ENCODE measurements around the gene NNMT.
A peak's percentile ranks its signal among the peaks of the same experiment; 100 is the strongest.
"Not testable (repeated sequence)": the region's sequence is repeated elsewhere in the genome, so short reads cannot be mapped to it uniquely, and the experiment has no call there.

The NNMT gene

GRCh38 chr11:114322934-114323333 is 26.7 kb downstream of the NNMT start:
- Mint-ChIP-seq H3K27me3 (ENCODE audit: low read depth) (peaks cover 11% of the 10 kb centered on the region), H3K9me3 (no peaks in the 10 kb centered on the region), H3K36me3 (ENCODE audit: low read depth) (no peaks in the 10 kb centered on the region), H3K4me1 (no peaks in the 10 kb centered on the region), H3K4me3 (no peak overlapping the region), H3K27ac (no peak overlapping the region)
- no peak for TF ChIP-seq CTCF (IDR thresholded peaks at IDR 0.05; ENCODE audit: unreplicated experiment in 3 of 3)

DNA sequence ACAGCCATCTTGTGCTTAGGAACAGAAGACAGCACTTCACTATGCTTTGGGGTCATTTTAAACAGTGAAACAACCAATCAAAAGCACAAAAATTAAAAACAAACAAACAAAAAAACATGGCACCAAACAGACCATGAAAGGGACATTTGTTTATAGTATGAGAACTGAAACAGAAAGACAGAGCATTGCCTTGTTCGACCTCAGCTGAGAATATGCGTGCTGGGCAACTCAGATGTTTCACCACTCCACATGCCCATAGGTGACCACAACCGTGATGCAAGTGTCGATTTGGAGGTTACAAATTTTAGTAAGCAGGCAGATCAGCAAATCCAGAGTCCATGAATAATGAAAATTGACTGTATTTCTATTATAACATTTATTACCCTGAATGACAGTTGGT is 30.0 kb downstream of the NNMT start:
- no peak for TF ChIP-seq CTCF (IDR thresholded peaks at IDR 0.05; ENCODE audit: unreplicated experiment in 3 of 3)
- peaks cover 4% of the 10 kb centered on the region for H3K36me3 Mint-ChIP-seq (ENCODE audit: low read depth)
- peaks cover 13% of the 10 kb centered on the region for H3K9me3 Mint-ChIP-seq
- H3K4me3 Mint-ChIP-seq: no peak overlapping the region
- peaks cover 11% of the 10 kb centered on the region for H3K27me3 Mint-ChIP-seq (ENCODE audit: low read depth)
- no peak overlapping the region for H3K27ac Mint-ChIP-seq
- H3K4me1 Mint-ChIP-seq: no peaks in the 10 kb centered on the region

GRCh38 chr11:114326776-114327175 is 30.6 kb downstream of the NNMT start:
- Mint-ChIP-seq H3K9me3 (peaks cover 13% of the 10 kb centered on the region), H3K36me3 (ENCODE audit: low read depth) (peaks cover 4% of the 10 kb centered on the region), H3K4me3 (no peak overlapping the region), H3K27me3 (ENCODE audit: low read depth) (peaks cover 11% of the 10 kb centered on the region), H3K4me1 (no peaks in the 10 kb centered on the region), H3K27ac (no peak overlapping the region)
- no peak for TF ChIP-seq CTCF (IDR thresholded peaks at IDR 0.05; ENCODE audit: unreplicated experiment in 3 of 3)

DNA sequence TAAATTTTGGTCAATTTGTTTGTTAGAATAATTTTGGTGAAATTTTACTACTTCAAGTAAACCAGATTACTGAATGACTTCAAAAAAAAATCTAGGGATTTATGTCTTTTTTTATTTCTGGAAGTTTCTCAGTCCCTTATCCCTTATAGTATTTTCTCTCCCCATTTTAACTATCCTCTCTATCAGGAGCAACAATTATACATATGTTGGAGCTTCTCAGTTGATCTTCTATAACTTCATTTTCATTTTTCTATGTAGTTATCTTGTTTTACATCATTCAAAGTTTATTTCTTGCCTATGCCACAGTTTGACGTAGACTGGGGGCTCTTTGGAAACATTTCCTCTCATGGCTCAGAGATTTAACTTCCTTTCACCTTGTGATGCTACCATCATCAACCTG is 34.2 kb downstream of the NNMT start:
- TF ChIP-seq CTCF (IDR thresholded peaks at IDR 0.05; ENCODE audit: unreplicated experiment in 3 of 3): no peak
- H3K4me1 Mint-ChIP-seq: no peaks in the 10 kb centered on the region
- H3K27me3 Mint-ChIP-seq (ENCODE audit: low read depth): peaks cover 15% of the 10 kb centered on the region
- peaks cover 27% of the 10 kb centered on the region for H3K9me3 Mint-ChIP-seq
- H3K4me3 Mint-ChIP-seq: no peak overlapping the region
- peaks cover 4% of the 10 kb centered on the region for H3K36me3 Mint-ChIP-seq (ENCODE audit: low read depth)
- no peak overlapping the region for H3K27ac Mint-ChIP-seq

GRCh38 chr11:114340311-114341131 is 44.3 kb downstream of the NNMT start:
- Mint-ChIP-seq H3K36me3 (ENCODE audit: low read depth) (no peaks in the 10 kb centered on the region), H3K4me3 (no peak overlapping the region), H3K27me3 (ENCODE audit: low read depth) (peaks cover 13% of the 10 kb centered on the region), H3K9me3 (no peaks in the 10 kb centered on the region), H3K4me1 (no peaks in the 10 kb centered on the region), H3K27ac (no peak overlapping the region)
- peak; percentile 76 to 84 (median 84) for TF ChIP-seq CTCF (IDR thresholded peaks at IDR 0.05; ENCODE audit: unreplicated experiment in 3 of 3)

GRCh38 chr11:114341667-114342066 is 45.5 kb downstream of the NNMT start:
- H3K36me3 Mint-ChIP-seq (ENCODE audit: low read depth); H3K4me1 Mint-ChIP-seq; H3K4me3 Mint-ChIP-seq; H3K27ac Mint-ChIP-seq; H3K9me3 Mint-ChIP-seq: not testable (repeated sequence)
- H3K27me3 Mint-ChIP-seq (ENCODE audit: low read depth): peaks cover 13% of the 10 kb centered on the region

All from nephron (organoid).